Left renal cortex interstitium (tissue), 4 donors: Measurements from ENCODE around the gene PHF5A. TPM values are rescaled to one million over a fixed set of nuclear protein-coding genes. Genes with fewer than 3 reads are reported as not detected.

Experiments used
- DNase-seq, 4 donors: peaks; one replicate each; pipeline ENCODE4 v3.0.0-alpha.2; 2013; ENCODE audit warnings: low read depth in 4 of 4, low spot score in 2 of 4, missing footprints in 1 of 4
- polyA plus RNA-seq, 4 donors: library from polyadenylated mRNA; unstranded; fragments of 120-200 nt; gene quantifications; one replicate each; pipeline ENCODE4 v1.2.1, GENCODE V29; 2013; ENCODE audit not compliant: insufficient read length in 4 of 4

Gene PHF5A
- polyA plus RNA-seq, 4 donors: 49.1 to 64.4 (median 62.0) TPM

DNA sequence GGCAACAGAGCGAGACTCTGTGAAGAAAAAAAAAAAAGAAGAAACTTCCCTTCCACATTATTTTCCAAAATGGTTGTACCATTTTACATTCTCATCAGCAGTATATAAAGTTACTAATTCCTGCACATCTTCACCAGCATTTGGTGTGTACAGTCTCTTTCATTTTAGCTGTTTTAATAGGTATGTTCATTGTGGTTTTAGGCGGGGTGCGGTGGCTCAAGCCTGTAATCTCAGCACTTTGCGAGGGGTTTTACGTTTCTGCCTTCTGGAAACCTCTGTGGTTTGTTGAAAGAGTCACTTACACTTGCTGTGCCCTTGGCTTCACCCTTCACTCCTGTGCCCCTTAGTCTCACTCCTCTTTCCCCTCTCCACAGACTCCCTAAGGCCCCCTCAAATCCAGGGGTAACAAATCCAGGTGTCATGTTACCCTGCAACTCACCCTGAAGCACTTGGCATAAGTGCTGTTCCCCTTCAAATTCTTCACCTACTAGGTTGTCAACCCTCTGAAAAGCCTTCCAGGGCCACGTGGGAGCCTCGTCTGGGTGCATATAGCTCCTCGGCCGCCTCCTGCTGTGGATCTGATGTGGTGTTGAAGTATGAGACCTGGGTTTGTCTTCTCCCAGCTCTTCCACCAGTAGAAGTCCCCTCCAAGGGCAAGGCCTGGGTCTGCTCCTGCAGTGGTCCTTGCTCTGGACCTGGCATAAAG, 42.7 kb downstream of the PHF5A start:
- DNase-seq: no peak

DNA sequence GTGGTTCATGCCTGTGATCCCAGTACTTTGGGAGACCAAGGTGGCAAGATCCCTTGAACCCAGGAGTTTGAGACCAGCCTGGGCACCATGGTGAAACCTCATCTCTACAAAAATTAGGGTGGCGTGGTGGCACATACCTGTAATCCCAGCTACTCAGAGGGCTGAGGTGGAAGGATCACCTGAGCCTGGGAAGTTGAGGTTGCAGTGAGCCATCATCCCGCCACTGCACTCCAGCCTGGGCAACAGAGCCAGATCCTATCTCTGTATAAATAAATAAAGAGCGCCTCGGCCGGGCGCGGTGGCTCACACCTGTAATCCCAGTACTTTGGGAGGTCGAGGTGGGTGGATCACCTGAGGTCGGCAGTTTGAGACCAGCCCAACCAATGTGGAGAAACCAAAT, 49.8 kb downstream of the PHF5A start:
- DNase-seq: no peak

DNA sequence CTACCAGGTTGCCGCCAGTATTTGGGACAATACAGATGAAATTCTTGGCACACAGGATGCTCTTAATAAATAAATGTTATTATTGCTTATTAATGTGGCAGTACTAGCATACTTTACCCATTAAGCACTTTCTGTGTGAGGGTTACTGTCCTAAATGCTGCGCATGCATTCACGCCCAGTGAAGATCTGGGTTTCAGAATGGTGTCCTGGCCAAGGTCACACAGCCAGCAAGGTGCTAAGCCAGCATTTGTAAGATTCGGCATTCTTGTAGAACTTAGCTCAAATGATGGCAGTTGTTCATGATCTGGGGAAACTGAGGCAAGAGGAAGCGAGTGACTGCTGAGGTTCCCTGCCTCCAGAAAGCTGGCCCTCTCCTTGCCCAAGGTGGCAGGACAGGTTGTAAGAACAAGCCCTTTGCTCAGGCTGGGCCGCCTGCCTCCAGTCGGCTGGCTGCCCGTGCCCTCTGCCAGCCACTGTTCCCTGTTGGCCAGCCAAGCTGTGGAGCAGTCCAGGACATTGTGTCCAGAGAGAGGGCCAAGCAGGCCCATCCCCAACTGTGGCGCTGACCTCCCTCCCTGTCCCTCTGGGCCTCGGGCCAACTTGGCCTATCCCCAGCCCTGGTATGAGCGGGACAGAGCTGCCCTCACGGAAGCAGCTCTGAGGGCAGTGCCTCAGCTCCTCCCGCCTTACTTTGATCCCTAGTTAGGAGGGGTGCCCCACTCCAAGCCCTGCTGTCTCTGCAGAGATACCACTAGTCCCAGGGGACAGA, 50.7 kb downstream of the PHF5A start:
- DNase-seq: no peak

DNA sequence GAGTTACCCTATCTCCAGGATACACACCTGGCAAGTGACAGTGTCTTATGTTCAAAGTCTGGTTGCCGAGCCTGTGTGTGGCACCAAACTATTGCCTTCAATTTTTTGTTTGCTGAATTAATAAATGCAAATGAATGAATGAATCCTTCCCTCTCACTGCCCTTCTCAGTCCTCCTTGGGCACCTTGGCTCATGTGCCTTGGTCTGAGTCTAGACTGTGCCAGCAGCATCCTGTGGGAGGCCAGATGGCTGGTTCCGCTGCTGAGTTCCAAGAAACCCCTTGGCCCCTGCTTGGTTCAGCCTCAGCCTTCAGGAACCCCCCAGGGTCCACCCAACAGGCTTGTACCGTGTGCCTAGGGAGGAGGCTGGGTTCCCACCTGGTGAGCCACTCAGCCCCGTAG, 52.9 kb downstream of the PHF5A start:
- no peak for DNase-seq

DNA sequence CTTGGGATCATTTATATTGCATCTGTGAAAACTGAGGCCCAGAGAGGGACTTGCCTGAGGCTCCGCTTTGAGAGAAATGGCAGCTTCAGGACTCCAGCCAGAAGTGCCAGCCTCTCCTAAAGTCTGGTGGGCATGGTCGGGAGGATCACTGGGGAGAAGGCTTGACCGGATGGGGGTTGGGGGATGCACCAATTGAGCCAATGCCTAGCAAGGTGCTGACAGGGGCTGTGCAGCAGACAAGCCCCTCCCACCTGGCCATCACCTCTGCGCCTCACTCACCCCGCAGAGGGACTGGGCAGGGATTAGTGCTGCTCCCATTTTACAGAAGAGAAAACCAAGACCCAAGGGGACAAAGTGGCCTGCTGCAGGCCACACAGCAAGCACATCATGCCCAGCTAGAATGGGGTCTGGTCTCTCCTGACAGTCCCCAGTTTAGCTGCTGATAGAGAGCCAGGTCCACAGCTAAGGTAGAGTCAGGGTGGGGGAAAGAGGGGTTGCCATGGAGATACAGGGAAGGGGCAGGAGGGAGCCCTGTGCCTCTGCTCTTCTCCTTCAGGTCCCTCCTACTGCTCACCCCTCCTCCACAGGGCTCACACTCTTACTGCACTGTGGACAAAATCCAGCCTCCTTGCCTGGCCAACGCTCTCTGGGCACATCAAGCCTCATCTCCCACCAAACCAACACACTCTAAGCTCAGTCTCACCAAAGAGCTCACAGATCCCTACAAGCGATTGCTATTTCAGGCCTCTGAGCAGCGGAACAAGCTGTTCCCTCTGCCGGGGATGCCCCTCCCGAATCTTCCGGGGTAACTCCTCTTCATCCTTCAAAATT, 57.3 kb downstream of the PHF5A start:
- no peak for DNase-seq

DNA sequence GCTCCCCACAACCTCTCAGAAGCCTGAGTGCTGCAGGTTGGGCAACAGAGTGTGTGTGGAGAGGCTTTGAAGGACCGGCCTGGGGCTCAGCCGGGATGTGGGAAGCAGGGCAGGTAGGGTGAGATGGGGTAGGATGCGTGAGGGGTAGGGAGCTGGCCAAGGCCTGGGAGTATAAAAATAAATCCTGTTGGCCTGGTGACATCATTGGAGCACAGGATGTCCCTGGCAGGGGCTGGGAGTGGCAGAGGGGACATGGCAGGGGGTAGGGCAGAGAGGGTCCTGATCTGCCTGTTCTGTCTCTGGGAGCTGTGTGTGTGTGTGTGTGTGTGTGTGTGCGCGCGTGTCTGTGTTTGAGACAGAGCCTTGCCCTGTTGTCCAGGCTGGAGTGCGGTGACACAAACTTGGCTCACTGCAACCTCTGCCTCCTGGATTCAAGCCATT, 58.2 kb downstream of the PHF5A start:
- no peak for DNase-seq

Other genes starting within 250 kb of the PHF5A start
- 1 to 10 TPM; 2.4 to 4.9 (median 4.0) TPM for gene CHADL, start 227.8 kb downstream of the PHF5A start, polyA plus RNA-seq
- gene RANGAP1, start 182.5 kb downstream of the PHF5A start, polyA plus RNA-seq: 10 to 100 TPM; 45.4 to 60.6 (median 56.8) TPM
- 100 to 1,000 TPM in 2 of 4 donors, 10 to 100 TPM in 2; 70.6 to 109 (median 94.8) TPM for gene ZC3H7B, start 167.2 kb downstream of the PHF5A start, polyA plus RNA-seq
- gene TEF, start 86.8 kb downstream of the PHF5A start, polyA plus RNA-seq: 10 to 100 TPM; 14.9 to 19.4 (median 18.8) TPM
- 10 to 100 TPM; 47.2 to 62.2 (median 53.7) TPM for gene TOB2, start 21.9 kb downstream of the PHF5A start, polyA plus RNA-seq
- gene ACO2, start 425 bp upstream of the PHF5A start, polyA plus RNA-seq: 100 to 1,000 TPM; 127 to 158 (median 136) TPM
- gene POLR3H, start 75.8 kb upstream of the PHF5A start, polyA plus RNA-seq: 10 to 100 TPM; 30.7 to 38.8 (median 31.8) TPM
- gene CSDC2, start 92.3 kb upstream of the PHF5A start, polyA plus RNA-seq: 1 to 10 TPM; 4.9 to 8.4 (median 7.4) TPM
- 10 to 100 TPM; 52.2 to 61.5 (median 53.3) TPM for gene PMM1, start 121.1 kb upstream of the PHF5A start, polyA plus RNA-seq
- gene DESI1, start 152.4 kb upstream of the PHF5A start, polyA plus RNA-seq: 10 to 100 TPM; 24.0 to 34.3 (median 28.7) TPM
- gene XRCC6, start 152.6 kb upstream of the PHF5A start, polyA plus RNA-seq: 100 to 1,000 TPM; 314 to 396 (median 372) TPM
- gene SNU13, start 220.2 kb upstream of the PHF5A start, polyA plus RNA-seq: 100 to 1,000 TPM; 131 to 185 (median 151) TPM
- 1 to 10 TPM; 2.9 to 3.4 (median 3.3) TPM for gene MEI1, start 230.8 kb upstream of the PHF5A start, polyA plus RNA-seq